NCI-H2107 (cell line): ENCODE measurements around the gene DGKD.

Source experiments
- DNase-seq: peaks from one replicate; lab custom pipeline; 2025; lab: John Stamatoyannopoulos, UW

The DGKD gene

GRCh38 chr2:233460726-233461441 lies 106.6 kb downstream of the DGKD start:
- peak; percentile 33 for DNase-seq

- DNase-seq: no peak
Observed at GRCh38 chr2:233461481-233461891, 107.2 kb downstream of the DGKD start.

DNA sequence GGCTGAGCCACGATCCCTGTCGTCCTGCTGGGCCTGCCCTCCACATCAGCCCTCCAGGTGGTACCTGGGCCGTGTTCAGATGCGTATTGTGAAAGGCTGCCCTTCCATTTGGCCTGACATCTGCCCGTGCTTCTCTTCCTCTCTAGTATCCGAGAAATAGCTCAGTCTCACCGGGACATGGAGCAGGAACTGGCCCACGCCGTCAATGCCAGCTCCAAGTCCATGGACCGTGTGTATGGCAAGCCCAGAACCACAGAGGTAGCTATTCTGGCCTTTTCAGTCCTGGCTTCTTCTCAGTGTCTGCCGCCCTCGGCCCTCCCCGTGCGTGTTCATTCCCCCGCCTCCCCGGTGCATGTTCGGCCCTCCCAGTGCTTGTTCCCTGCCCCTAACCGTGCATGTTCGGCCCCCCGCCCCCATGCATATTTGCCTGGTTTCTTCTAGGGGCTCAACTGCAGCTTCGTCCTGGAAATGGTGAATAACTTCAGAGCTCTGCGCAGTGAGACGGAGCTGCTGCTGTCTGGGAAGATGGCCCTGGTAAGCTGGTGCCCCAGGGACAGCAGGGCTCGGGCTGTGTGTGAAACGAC lies 108.0 kb downstream of the DGKD start:
- DNase-seq: no peak

DNA sequence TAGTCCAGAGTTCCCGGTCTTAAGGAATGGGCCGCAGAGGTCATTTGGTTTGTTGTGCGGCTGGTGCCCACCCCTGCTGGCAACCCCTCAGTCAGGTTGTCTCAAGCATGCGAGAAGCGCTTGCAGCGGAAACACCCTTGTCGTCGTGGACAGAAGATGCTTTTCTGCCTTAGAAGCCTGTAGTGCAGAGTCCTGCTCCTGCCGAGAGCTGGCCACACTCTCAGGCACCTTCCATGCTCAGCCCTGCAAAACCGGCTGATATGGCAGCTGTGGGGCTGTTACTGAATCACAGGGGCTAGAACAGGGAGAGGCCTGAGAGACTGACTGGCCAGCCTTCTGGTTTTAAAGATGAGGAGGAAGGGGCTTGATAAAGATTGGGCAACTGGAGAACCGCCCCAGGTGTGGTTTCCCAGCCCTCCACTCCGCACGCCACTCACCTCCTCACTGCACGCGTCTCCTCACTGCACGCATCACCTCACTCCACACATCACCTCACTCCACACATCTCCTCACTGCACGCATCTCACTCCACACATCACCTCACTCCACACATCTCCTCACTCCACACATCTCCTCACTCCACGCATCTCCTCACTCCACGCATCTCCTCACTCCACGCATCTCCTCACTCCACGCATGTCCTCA lies 108.7 kb downstream of the DGKD start:
- DNase-seq: no peak

DNA sequence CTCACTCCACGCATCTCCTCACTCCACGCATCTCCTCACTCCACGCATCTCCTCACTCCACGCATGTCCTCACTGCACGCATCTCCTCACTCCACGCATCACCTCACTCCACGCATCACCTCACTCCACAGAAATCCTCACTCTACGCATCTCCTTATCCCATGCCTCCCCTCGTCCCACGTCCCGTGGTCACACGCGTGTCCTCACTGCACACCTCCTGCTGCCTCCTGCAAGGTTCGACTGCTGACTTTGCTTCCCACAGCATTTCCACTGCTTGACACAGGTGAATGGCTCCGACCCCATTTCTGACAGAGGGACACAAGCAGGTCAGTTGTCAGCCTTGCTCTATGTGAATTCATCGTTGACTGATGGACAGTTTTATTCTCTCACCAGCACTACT lies 109.3 kb downstream of the DGKD start:
- no peak for DNase-seq

DNA sequence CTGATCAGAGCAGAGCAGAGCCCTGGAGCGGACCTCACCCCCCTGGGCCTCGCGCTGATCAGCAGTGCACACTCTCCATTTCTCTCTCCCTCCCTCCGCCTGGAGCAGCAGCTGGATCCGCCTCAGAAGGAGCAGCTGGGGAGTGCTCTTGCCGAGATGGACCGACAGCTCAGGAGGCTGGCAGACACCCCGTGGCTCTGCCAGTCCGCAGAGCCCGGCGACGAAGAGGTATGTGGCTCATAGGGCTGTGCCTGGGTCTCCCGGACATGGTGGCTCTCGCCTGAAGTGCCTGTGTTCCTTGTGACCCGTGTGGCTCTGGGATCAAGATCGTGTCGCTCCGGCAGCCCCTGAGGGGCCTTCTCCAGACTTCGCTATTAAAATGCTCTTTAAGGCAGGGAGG lies 109.8 kb downstream of the DGKD start:
- no peak for DNase-seq

DNA sequence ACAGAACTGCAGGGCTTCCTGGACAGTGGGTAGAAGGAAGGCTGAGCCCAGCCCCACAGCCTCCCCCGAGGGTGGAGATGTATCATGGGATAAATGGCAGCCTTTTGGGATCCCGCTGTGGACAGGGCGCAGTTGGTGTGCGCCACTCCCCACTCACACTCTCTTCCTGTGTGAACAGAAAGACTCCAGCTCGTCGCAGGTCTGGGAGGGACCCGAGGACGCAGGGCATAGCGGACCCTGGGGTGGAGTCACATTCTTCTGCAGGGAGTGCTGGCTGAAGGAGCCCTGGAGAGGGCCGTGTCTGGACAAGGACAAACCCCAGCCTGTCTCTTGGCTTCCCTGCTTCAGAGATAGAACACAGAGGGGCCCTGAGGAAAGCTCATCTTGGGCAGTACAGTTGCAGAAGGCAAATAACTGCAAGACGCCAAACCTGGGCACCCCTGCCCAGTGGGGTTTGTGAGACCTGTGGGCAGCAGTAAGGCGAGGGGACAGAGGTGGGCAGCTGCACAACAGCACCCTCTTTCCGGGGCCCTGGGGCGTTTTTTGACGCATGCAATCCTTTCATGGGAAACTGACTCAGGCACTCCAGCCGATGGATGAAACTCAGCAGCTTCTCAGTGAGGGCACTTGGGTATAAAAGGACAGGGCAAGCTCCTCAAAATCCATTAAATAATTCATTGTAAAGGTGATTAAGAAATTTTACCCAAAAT lies 110.4 kb downstream of the DGKD start:
- no peak for DNase-seq

DNA sequence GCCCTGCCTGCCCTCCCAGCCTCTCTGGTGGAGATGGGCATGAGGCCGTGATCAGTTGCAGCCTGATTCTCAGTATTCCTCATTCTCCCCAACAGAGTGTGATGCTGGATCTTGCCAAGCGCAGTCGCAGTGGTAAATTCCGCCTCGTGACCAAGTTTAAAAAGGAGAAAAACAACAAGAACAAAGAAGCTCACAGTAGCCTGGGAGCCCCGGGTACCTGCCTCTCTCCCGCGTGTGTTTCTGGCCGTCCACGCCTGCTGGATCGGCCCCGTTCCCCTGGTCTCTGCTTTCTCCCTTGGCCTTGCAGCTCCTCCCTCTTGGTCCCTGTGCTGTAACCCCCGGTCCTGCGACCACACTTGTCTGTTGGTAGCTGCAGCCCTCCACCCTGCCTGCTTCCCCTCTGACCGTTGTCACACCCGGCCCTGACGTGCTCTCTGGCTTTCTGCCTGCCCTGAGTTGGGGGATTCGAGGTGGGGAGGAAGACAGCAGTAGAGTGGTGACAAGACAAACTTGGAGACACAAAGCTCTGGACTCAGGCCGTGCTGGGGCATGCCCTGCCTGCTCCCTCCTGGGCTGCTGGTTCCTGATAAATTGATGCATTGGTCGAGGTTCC lies 112.8 kb downstream of the DGKD start:
- no peak for DNase-seq

- DNase-seq: no peak
Observed at GRCh38 chr2:233468047-233468740, 113.9 kb downstream of the DGKD start.

GRCh38 chr2:233468741-233469110 lies 114.4 kb downstream of the DGKD start:
- no peak for DNase-seq

- no peak for DNase-seq
Observed at GRCh38 chr2:233469261-233470010, 115.1 kb downstream of the DGKD start.

GRCh38 chr2:233470011-233470687 lies 115.9 kb downstream of the DGKD start:
- no peak for DNase-seq

GRCh38 chr2:233470839-233471238 lies 116.5 kb downstream of the DGKD start:
- no peak for DNase-seq

- no peak for DNase-seq
Observed at GRCh38 chr2:233471291-233472035, 117.2 kb downstream of the DGKD start.

DNA sequence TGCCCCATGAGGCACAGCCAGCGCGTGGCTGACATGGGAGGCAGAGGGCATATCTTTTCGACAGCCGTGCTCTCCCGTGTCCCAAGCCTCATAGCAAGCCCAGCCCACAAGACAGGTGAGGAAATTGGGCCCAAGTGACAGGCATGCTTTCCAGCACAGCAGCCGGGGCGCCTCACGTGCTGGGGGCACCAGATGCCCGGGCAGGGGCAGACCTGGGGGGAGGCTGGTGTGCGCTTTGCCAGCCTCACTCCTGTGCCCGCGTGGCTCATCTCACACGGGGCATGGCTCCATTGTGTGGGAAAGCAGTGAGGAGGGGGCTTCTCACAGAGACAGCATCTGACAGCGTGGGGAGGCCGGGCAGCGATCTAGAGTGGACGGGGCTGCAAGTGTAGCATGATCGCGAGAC lies 119.1 kb downstream of the DGKD start:
- no peak for DNase-seq

- no peak for DNase-seq
Observed at GRCh38 chr2:233473878-233474277, 119.6 kb downstream of the DGKD start.

DNA sequence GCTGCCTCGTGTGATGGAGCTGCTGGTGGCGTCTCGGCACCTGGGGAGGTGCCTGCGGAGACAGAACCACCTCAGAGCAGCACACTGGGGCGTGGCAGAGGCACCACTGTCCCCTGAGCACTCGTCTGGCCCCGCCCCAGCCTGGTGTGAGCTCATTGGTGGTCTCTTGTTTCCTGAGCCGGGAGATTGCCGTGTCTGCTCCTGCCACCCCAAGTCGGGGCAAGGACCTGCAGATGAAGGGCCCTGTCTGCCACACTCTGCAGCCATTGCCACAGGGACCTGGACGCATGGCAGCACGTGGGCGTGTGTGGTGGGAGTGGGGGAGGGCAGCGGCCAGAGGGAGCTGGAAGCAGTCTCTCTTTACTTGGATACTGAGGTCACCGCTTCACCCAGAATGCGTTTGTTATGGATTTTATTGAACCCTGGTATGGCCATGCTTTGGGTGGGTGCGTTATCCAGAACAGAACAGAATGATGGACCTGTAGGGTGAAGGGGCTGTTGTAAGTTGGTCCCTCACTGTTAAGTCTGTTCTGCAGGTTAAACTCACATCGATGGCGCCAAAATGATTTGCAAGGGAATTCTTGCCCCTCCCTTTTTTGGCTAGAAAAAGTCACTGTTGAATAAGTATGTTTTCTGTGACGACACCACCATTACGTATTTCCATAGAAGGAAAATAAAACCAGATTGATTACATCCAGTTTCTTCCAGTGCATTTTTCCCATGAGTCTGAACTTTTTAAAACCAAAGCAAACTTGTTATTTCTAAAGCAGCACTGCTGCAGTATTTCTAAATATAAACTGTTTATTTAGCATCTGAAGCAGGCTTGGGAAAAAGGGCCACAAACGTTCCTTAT lies 120.2 kb downstream of the DGKD start:
- no peak for DNase-seq

DNA sequence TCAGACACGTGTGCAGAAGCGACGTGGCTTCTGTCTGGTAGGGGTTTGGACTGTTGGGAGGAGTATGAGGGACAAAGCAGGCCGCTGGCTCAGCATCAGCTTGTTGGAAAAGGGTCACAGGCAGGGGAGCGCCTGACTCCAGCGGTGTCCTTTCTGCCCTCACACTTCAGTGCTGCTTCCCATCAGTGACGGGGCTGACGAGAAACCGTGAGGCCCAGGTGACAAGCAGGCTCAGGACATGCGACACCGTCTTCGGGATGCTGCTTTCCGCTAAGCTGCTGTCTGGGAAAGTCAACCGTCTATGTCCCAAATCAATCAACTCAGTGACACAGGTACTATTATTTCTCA lies 121.7 kb downstream of the DGKD start:
- DNase-seq: no peak
